NCI-H774 (cell line): ENCODE measurements around the gene UBE2I.
"Not testable (repeated sequence)": the region's sequence is repeated elsewhere in the genome, so short reads cannot be mapped to it uniquely, and the experiment has no call there.

ENCODE experiments used
- DNase-seq: peaks from one replicate; lab custom pipeline; 2025; lab: John Stamatoyannopoulos, UW

UBE2I gene

GRCh38 chr16:1293921-1294656, 15.3 kb upstream of the UBE2I start:
- DNase-seq: no peak

- no peak for DNase-seq
Observed at GRCh38 chr16:1295465-1295864, 14.0 kb upstream of the UBE2I start.

GRCh38 chr16:1296688-1297017, 12.8 kb upstream of the UBE2I start:
- DNase-seq: not testable (repeated sequence)

- DNase-seq: no peak
Observed at GRCh38 chr16:1297018-1297696, 12.3 kb upstream of the UBE2I start.

GRCh38 chr16:1298406-1298805, 11.0 kb upstream of the UBE2I start:
- DNase-seq: no peak

GRCh38 chr16:1299012-1299867, 10.2 kb upstream of the UBE2I start:
- DNase-seq: no peak

GRCh38 chr16:1299868-1300203, 9.6 kb upstream of the UBE2I start:
- DNase-seq: no peak

- peak; percentile 20 for DNase-seq
Observed at GRCh38 chr16:1300664-1301476, 8.6 kb upstream of the UBE2I start.

- DNase-seq: no peak
Observed at GRCh38 chr16:1301562-1301961, 7.9 kb upstream of the UBE2I start.

GRCh38 chr16:1305823-1306222, 3.6 kb upstream of the UBE2I start:
- DNase-seq: no peak

- DNase-seq: no peak
Observed at GRCh38 chr16:1306334-1306733, 3.1 kb upstream of the UBE2I start.

GRCh38 chr16:1308036-1308976, 1.1 kb upstream of the UBE2I start:
- no peak for DNase-seq

- no peak for DNase-seq
Observed at GRCh38 chr16:1309888-1310831, 724 bp downstream of the UBE2I start.

- DNase-seq: no peak
Observed at GRCh38 chr16:1310832-1311200, 1.4 kb downstream of the UBE2I start.

GRCh38 chr16:1311212-1311737, 1.8 kb downstream of the UBE2I start:
- no peak for DNase-seq

- no peak for DNase-seq
Observed at GRCh38 chr16:1311738-1312466, 2.5 kb downstream of the UBE2I start.

- DNase-seq: no peak
Observed at GRCh38 chr16:1312467-1312816, 3.0 kb downstream of the UBE2I start.

GRCh38 chr16:1312903-1313302, 3.5 kb downstream of the UBE2I start:
- no peak for DNase-seq

GRCh38 chr16:1313721-1314369, 4.4 kb downstream of the UBE2I start:
- no peak for DNase-seq
